Measurements from ENCODE around the gene SAT2.

SAT2 gene

DNA sequence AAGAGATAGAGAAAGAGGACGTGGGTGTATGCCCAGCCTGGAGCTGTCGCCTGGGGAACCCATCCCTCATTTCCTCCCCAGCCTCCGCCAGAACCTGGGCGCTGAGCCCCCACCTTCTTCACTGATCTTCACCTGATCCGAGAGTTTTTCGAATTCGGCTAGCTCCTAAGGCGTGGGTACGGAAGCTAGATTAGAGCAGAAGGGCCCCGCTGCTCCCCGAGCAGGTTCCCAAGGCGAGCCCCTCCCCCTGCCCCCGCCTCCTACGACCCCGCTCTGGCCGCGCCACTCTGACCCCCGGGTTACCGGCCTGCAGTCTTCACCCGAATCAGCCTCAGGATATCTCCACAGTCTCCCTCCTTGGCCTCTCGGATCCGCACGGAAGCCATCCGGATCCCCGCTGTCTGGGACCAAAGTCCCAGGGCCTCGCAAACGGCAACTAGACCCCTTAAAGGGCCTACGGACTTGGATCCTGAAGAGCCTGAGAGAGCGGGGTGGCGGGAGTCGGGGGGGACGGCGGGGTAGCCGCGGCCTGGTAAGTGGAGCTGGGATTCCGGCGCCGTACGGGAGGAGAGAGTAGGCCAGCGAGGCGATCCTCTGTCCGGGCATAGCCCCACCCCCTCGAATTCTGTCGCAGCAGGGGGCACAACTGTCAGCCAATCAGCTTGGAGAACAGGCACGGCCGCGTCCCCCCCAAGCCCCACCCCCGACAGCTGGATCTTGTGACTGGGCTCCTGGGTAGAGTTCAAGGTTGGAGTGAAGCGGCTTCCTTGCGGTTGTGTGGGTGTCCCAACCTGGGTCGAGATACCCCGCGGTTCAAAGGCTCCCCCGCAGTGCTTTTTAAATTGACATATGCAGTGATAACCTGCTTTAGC is at the start of gene SAT2:
Gene SAT2 (minus strand): TSS at position 572 of the 872 bp plus-strand sequence. CDS start 186 bp downstream, at position 386.
- Histone ChIP-seq H3K36me3 (ENCODE audit: control insufficient read depth in 5 of 5, insufficient read depth in 5 of 5, low read length in 5 of 5) (no peaks in the 10 kb centered on the region), H3K4me1 (ENCODE audit: control insufficient read depth in 5 of 5, insufficient read depth in 5 of 5, low read length in 5 of 5) (peaks cover 3 to 14% (median 12%) of the 10 kb centered on the region in 5 donors), H3K27ac (ENCODE audit: low read depth, low read length) (peak within 1 kb of the TSS; percentile 87), H3K4me3 (ENCODE audit: low read depth in 1 of 5, low read length in 5 of 5) (peak within 1 kb of the TSS; percentile 76 to 85 (median 81)), H3K9ac (ENCODE audit: low read length in 5 of 5) (peak within 1 kb of the TSS; percentile 80 to 94 (median 93)), H3K27me3 (ENCODE audit: control insufficient read depth in 5 of 5, insufficient read depth in 4 of 5, low read length in 5 of 5) (no peaks in the 10 kb centered on the region), H3K9me3 (ENCODE audit: control insufficient read depth in 5 of 5, low read length in 5 of 5) (no peaks in the 10 kb centered on the region)

DNA sequence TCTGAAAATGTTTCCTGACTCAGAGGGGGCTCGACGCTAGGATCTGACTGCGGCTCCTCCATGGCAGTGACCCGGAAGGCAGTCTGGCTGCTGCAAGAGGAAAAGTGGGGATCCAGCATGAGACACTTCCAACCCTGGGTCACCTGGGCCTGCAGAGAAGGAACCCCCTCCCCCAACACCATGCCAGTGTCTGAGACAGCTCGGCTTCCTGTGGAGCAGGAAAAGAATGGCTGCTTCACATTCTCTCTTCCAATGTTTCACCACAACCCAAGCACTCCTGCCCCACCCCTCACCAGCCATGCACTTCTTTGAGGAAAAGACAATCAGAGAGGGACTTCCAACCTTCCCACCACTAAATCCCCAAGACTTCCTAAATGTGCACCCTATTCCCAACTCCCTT is 48.9 kb upstream of the SAT2 start:
- no peak overlapping the region for H3K27ac ChIP-seq (ENCODE audit: low read depth, low read length)
- H3K27me3 ChIP-seq (ENCODE audit: control insufficient read depth in 5 of 5, insufficient read depth in 4 of 5, low read length in 5 of 5) = no peaks in the 10 kb centered on the region
- H3K9me3 ChIP-seq (ENCODE audit: control insufficient read depth in 5 of 5, low read length in 5 of 5) = peaks cover 3 to 10% (median 9%) of the 10 kb centered on the region in 5 donors
- H3K9ac ChIP-seq (ENCODE audit: low read length in 5 of 5) = no peak overlapping the region
- no peak overlapping the region for H3K4me3 ChIP-seq (ENCODE audit: low read depth in 1 of 5, low read length in 5 of 5)
- no peaks in the 10 kb centered on the region for H3K4me1 ChIP-seq (ENCODE audit: control insufficient read depth in 5 of 5, insufficient read depth in 5 of 5, low read length in 5 of 5)
- H3K36me3 ChIP-seq (ENCODE audit: control insufficient read depth in 5 of 5, insufficient read depth in 5 of 5, low read length in 5 of 5) = peaks cover 4 to 42% (median 37%) of the 10 kb centered on the region in 5 donors

DNA sequence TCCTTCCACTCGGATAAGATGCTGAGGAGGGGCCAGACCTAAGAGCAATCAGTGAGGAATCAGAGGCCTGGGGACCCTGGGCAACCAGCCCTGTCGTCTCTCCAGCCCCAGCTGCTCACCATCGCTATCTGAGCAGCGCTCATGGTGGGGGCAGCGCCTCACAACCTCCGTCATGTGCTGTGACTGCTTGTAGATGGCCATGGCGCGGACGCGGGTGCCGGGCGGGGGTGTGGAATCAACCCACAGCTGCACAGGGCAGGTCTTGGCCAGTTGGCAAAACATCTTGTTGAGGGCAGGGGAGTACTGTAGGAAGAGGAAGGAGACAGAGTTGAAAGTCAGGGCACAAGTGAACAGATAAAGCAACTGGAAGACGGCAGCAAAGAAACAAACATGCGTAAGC is 47.3 kb upstream of the SAT2 start:
- Histone ChIP-seq H3K36me3 (ENCODE audit: control insufficient read depth in 5 of 5, insufficient read depth in 5 of 5, low read length in 5 of 5) (peaks cover 4 to 57% (median 48%) of the 10 kb centered on the region in 5 donors), H3K27me3 (ENCODE audit: control insufficient read depth in 5 of 5, insufficient read depth in 4 of 5, low read length in 5 of 5) (no peaks in the 10 kb centered on the region)

GRCh38 chr17:7673239-7673638 is 45.6 kb upstream of the SAT2 start:
- H3K27me3 ChIP-seq (ENCODE audit: control insufficient read depth in 5 of 5, insufficient read depth in 4 of 5, low read length in 5 of 5) = no peaks in the 10 kb centered on the region
- peaks cover 3 to 10% (median 9%) of the 10 kb centered on the region in 5 donors for H3K9me3 ChIP-seq (ENCODE audit: control insufficient read depth in 5 of 5, low read length in 5 of 5)
- H3K27ac ChIP-seq (ENCODE audit: low read depth, low read length) = no peak overlapping the region
- H3K4me1 ChIP-seq (ENCODE audit: control insufficient read depth in 5 of 5, insufficient read depth in 5 of 5, low read length in 5 of 5) = no peaks in the 10 kb centered on the region
- no peak overlapping the region for H3K4me3 ChIP-seq (ENCODE audit: low read depth in 1 of 5, low read length in 5 of 5)
- no peak overlapping the region for H3K9ac ChIP-seq (ENCODE audit: low read length in 5 of 5)
- peaks cover 4 to 74% (median 64%) of the 10 kb centered on the region in 5 donors for H3K36me3 ChIP-seq (ENCODE audit: control insufficient read depth in 5 of 5, insufficient read depth in 5 of 5, low read length in 5 of 5)

More for the DNA sequence above, 47.3 kb upstream of the SAT2 start:
- Histone ChIP-seq H3K9me3 (ENCODE audit: control insufficient read depth in 5 of 5, low read length in 5 of 5) (peaks cover 3 to 10% (median 9%) of the 10 kb centered on the region in 5 donors), H3K27ac (ENCODE audit: low read depth, low read length) (no peak overlapping the region), H3K9ac (ENCODE audit: low read length in 5 of 5) (no peak overlapping the region), H3K4me1 (ENCODE audit: control insufficient read depth in 5 of 5, insufficient read depth in 5 of 5, low read length in 5 of 5) (no peaks in the 10 kb centered on the region), H3K4me3 (ENCODE audit: low read depth in 1 of 5, low read length in 5 of 5) (no peak overlapping the region)

- H3K9me3 ChIP-seq (ENCODE audit: control insufficient read depth in 5 of 5, low read length in 5 of 5) = peaks cover 3 to 5% (median 4%) of the 10 kb centered on the region in 5 donors
- H3K27ac ChIP-seq (ENCODE audit: low read depth, low read length) = no peak overlapping the region
- H3K27me3 ChIP-seq (ENCODE audit: control insufficient read depth in 5 of 5, insufficient read depth in 4 of 5, low read length in 5 of 5) = no peaks in the 10 kb centered on the region
- H3K36me3 ChIP-seq (ENCODE audit: control insufficient read depth in 5 of 5, insufficient read depth in 5 of 5, low read length in 5 of 5) = peaks cover 4 to 72% (median 52%) of the 10 kb centered on the region in 5 donors
- H3K4me3 ChIP-seq (ENCODE audit: low read depth in 1 of 5, low read length in 5 of 5) = no peak overlapping the region
- H3K9ac ChIP-seq (ENCODE audit: low read length in 5 of 5) = no peak overlapping the region
- no peaks in the 10 kb centered on the region for H3K4me1 ChIP-seq (ENCODE audit: control insufficient read depth in 5 of 5, insufficient read depth in 5 of 5, low read length in 5 of 5)
Observed at GRCh38 chr17:7668482-7668881, 40.9 kb upstream of the SAT2 start.

DNA sequence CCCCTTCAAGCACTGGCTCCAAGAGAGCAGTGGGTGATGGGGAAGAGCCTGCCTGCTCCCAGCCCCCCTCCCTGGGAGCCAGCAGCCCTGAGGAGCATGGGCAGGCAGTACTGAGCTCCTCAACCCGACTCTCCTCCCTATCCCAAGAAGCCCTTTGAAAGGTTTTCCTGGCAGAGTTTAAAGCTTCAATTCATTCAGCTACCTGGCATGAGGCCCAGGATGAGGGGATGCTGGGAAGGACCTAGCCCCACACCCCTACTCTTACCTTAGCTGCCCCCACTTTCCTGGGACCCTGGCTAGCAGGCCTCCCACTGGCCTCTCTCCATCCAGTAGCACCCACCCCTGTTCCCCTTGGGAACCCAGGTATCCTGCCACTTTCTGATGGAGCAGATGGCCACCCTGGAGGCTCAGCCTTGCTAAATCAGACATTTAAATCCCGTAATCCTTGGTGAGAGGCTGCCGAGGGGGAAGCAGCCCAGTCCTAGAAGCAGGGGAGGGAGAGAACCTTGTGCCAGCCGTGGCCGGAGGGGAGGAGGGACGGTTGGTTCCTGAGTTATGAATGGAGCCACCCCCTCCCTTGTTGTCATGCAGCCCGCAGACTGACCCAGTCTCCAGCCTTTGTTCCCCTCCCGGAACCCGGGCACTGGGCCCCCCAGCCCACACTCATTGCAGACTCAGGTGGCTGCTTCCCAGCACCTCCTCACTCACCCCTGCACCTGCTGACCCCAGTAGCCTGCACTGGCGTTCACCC is 40.2 kb upstream of the SAT2 start:
- Histone ChIP-seq H3K36me3 (ENCODE audit: control insufficient read depth in 5 of 5, insufficient read depth in 5 of 5, low read length in 5 of 5) (peaks cover 0 to 66% (median 45%) of the 10 kb centered on the region in 5 donors), H3K4me1 (ENCODE audit: control insufficient read depth in 5 of 5, insufficient read depth in 5 of 5, low read length in 5 of 5) (no peaks in the 10 kb centered on the region), H3K9ac (ENCODE audit: low read length in 5 of 5) (no peak overlapping the region), H3K27me3 (ENCODE audit: control insufficient read depth in 5 of 5, insufficient read depth in 4 of 5, low read length in 5 of 5) (no peaks in the 10 kb centered on the region), H3K27ac (ENCODE audit: low read depth, low read length) (no peak overlapping the region), H3K4me3 (ENCODE audit: low read depth in 1 of 5, low read length in 5 of 5) (no peak overlapping the region), H3K9me3 (ENCODE audit: control insufficient read depth in 5 of 5, low read length in 5 of 5) (no peaks in the 10 kb centered on the region)

- H3K27ac ChIP-seq (ENCODE audit: low read depth, low read length) = no peak overlapping the region
- H3K9ac ChIP-seq (ENCODE audit: low read length in 5 of 5) = no peak overlapping the region
- peaks cover 0 to 18% (median 12%) of the 10 kb centered on the region in 5 donors for H3K27me3 ChIP-seq (ENCODE audit: control insufficient read depth in 5 of 5, insufficient read depth in 4 of 5, low read length in 5 of 5)
- no peak overlapping the region for H3K4me3 ChIP-seq (ENCODE audit: low read depth in 1 of 5, low read length in 5 of 5)
- H3K4me1 ChIP-seq (ENCODE audit: control insufficient read depth in 5 of 5, insufficient read depth in 5 of 5, low read length in 5 of 5) = peaks cover 0 to 4% (median 0%) of the 10 kb centered on the region in 5 donors
- no peaks in the 10 kb centered on the region for H3K9me3 ChIP-seq (ENCODE audit: control insufficient read depth in 5 of 5, low read length in 5 of 5)
- H3K36me3 ChIP-seq (ENCODE audit: control insufficient read depth in 5 of 5, insufficient read depth in 5 of 5, low read length in 5 of 5) = no peaks in the 10 kb centered on the region
Observed at GRCh38 chr17:7656958-7657609, 29.5 kb upstream of the SAT2 start.

DNA sequence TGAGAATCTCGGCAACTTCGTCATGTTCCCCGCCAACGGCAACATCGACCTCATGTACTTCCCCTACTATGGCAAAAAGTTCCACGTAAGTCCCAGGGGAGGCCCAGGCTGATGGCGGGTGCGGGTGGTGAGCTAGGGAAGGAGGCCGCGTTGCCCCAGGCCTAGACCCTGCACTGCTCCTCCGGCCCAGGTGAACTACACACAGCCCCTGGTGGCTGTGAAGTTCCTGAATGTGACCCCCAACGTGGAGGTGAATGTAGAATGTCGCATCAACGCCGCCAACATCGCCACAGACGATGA is 27.9 kb upstream of the SAT2 start:
- Histone ChIP-seq H3K27ac (ENCODE audit: low read depth, low read length) (no peak overlapping the region), H3K4me1 (ENCODE audit: control insufficient read depth in 5 of 5, insufficient read depth in 5 of 5, low read length in 5 of 5) (peaks cover 0 to 16% (median 13%) of the 10 kb centered on the region in 5 donors), H3K27me3 (ENCODE audit: control insufficient read depth in 5 of 5, insufficient read depth in 4 of 5, low read length in 5 of 5) (peaks cover 5 to 33% (median 22%) of the 10 kb centered on the region in 5 donors), H3K9me3 (ENCODE audit: control insufficient read depth in 5 of 5, low read length in 5 of 5) (no peaks in the 10 kb centered on the region), H3K36me3 (ENCODE audit: control insufficient read depth in 5 of 5, insufficient read depth in 5 of 5, low read length in 5 of 5) (no peaks in the 10 kb centered on the region), H3K4me3 (ENCODE audit: low read depth in 1 of 5, low read length in 5 of 5) (no peak overlapping the region), H3K9ac (ENCODE audit: low read length in 5 of 5) (no peak overlapping the region)

GRCh38 chr17:7654832-7655540 is 27.4 kb upstream of the SAT2 start:
- H3K27ac ChIP-seq (ENCODE audit: low read depth, low read length) = no peak overlapping the region
- no peaks in the 10 kb centered on the region for H3K9me3 ChIP-seq (ENCODE audit: control insufficient read depth in 5 of 5, low read length in 5 of 5)
- no peak overlapping the region for H3K9ac ChIP-seq (ENCODE audit: low read length in 5 of 5)
- peaks cover 10 to 38% (median 27%) of the 10 kb centered on the region in 5 donors for H3K27me3 ChIP-seq (ENCODE audit: control insufficient read depth in 5 of 5, insufficient read depth in 4 of 5, low read length in 5 of 5)
- H3K4me3 ChIP-seq (ENCODE audit: low read depth in 1 of 5, low read length in 5 of 5) = no peak overlapping the region
- H3K36me3 ChIP-seq (ENCODE audit: control insufficient read depth in 5 of 5, insufficient read depth in 5 of 5, low read length in 5 of 5) = no peaks in the 10 kb centered on the region
- peaks cover 0 to 21% (median 18%) of the 10 kb centered on the region in 5 donors for H3K4me1 ChIP-seq (ENCODE audit: control insufficient read depth in 5 of 5, insufficient read depth in 5 of 5, low read length in 5 of 5)
